ENCODE results near the gene VANGL2. TPM values are rescaled to one million over a fixed set of nuclear protein-coding genes. Genes with fewer than 3 reads are reported as not detected.

VANGL2 gene
- total and polyA plus RNA-seq, 2 of the 4 experiments (the other 2 are of a cell fraction) = 0.36 to 3.6 TPM

- no peak overlapping the region for H4K8ac ChIP-seq (ENCODE audit: low read depth in 2 of 2, low read length in 2 of 2)
- in situ Hi-C loops (cut with MboI; ENCODE audit: low sequenced_read_pairs) (no loop called here), dilution Hi-C loops (cut with HindIII; ENCODE audit: low sequenced_read_pairs, unreplicated experiment) (no loop called here), intact Hi-C loops (cut with micrococcal nuclease) (no loop called here)
- H4K20me1 ChIP-seq (ENCODE audit: insufficient read depth, low read length) = no peaks in the 10 kb centered on the region
- no peak overlapping the region for H2BK5ac ChIP-seq (ENCODE audit: low read depth, low read length, poor library complexity, severe bottlenecking)
- no peak overlapping the region for H2BK120ac ChIP-seq (ENCODE audit: low read depth, low read length)
- no peaks in the 10 kb centered on the region; the same call in 1 of the 2 replicates for H3K9me1 ChIP-seq (ENCODE audit: insufficient read depth, low read length)
- H2BK15ac ChIP-seq (ENCODE audit: low read depth, low read length) = no peak overlapping the region
- H3K27me3 ChIP-seq (ENCODE audit: control insufficient read depth, insufficient read depth, low read length) = no peaks in the 10 kb centered on the region
- ChIA-PET CTCF (interaction anchor here (0.8 kb wide), 1 partner anchor 13 kb away, joined by 4 read pairs; no protein-coding TSS in a partner anchor), POLR2A (ENCODE audit: unreplicated experiment) (no interaction called here)
- no peaks in the 10 kb centered on the region for H3K79me1 ChIP-seq (ENCODE audit: low read depth in 1 of 2, low read length in 2 of 2)
- no TSS peak for BruUV-seq (replicated peaks)
- no peak overlapping the region for H3K4ac ChIP-seq (ENCODE audit: low read depth, low read length)
- H2AFZ ChIP-seq (replicated peaks; ENCODE audit: low read length, poor library complexity) = peak overlapping the region; percentile 45
- peaks cover 4% of the 10 kb centered on the region; the same call in 1 of the 2 replicates for H3K36me3 ChIP-seq (ENCODE audit: control insufficient read depth, insufficient read depth, low read length)
- H4K91ac ChIP-seq (ENCODE audit: insufficient read depth, low read depth, low read length) = no peak overlapping the region
- no peak overlapping the region for H3K4me3 ChIP-seq (ENCODE audit: insufficient read depth, low read depth, low read length)
- no peak overlapping the region for H4K5ac ChIP-seq (ENCODE audit: low read depth, low read length)
- no peak for DNase-seq
- H2AK9ac ChIP-seq (replicated peaks; ENCODE audit: low read depth, low read length, poor library complexity) = no peak overlapping the region
- H3K9me3 ChIP-seq (ENCODE audit: control insufficient read depth, insufficient read depth, low read length) = no peaks in the 10 kb centered on the region
- no peak overlapping the region for H3K4me2 ChIP-seq (ENCODE audit: low read depth, low read length)
- 97% methylated on average over 23 of the region's 29 CpGs; no CpG with 5 or more reads in 1 of the 2 experiments for WGBS, 2 experiments (ENCODE audit: extremely low coverage in 2 of 2, insufficient read length in 1 of 2)
- no peak overlapping the region for H3K18ac ChIP-seq (ENCODE audit: low read depth, low read length)
- no peak for ATAC-seq (ENCODE audit: low read depth)
- H3K4me1 ChIP-seq (ENCODE audit: control insufficient read depth, insufficient read depth, low read length) = no peaks in the 10 kb centered on the region
- H2AK5ac ChIP-seq (ENCODE audit: low read depth, low read length) = no peak overlapping the region
- no peak overlapping the region for H3K9ac ChIP-seq (ENCODE audit: low read depth, low read length)
- H3K56ac ChIP-seq (ENCODE audit: extremely low read depth, insufficient read depth, low read length) = no peak overlapping the region
- no peak overlapping the region for H2BK20ac ChIP-seq (ENCODE audit: low read depth, low read length)
- no peak overlapping the region for H3K14ac ChIP-seq (replicated peaks; ENCODE audit: low read depth, low read length)
- H3K27ac ChIP-seq (ENCODE audit: insufficient read depth, low read length) = no peak overlapping the region
- H3K23ac ChIP-seq (ENCODE audit: low read depth, low read length) = no peak overlapping the region
- TF ChIP-seq RFX5 (IDR thresholded peaks at IDR 0.05; ENCODE audit: low read depth, low read length) (no peak), POLR2A (IDR thresholded peaks at IDR 0.05; ENCODE audit: low read depth, low read length) (no peak), FOS (IDR thresholded peaks at IDR 0.05; ENCODE audit: low read depth, low read length) (no peak), MAFK (IDR thresholded peaks at IDR 0.05; ENCODE audit: low read depth, low read length) (no peak), CHD1 (IDR thresholded peaks at IDR 0.05; ENCODE audit: low read depth, low read length) (no peak), CEBPB (IDR thresholded peaks at IDR 0.05; ENCODE audit: low read depth, low read length) (no peak), SMC3 (IDR thresholded peaks at IDR 0.05; ENCODE audit: low read depth, low read length) (no peak), MAZ (IDR thresholded peaks at IDR 0.05; ENCODE audit: borderline replicate concordance, low read depth, low read length) (no peak), ELK1 (IDR thresholded peaks at IDR 0.05; ENCODE audit: borderline replicate concordance, low read depth, low read length) (no peak), USF2 (IDR thresholded peaks at IDR 0.05; ENCODE audit: low read depth, low read length) (no peak), MXI1 (IDR thresholded peaks at IDR 0.05; ENCODE audit: borderline replicate concordance, low read depth, low read length) (no peak)
Observed at GRCh38 chr1:160415696-160416290, 15.4 kb downstream of the VANGL2 start.

Data from IMR-90 (cell line).